A673 (cell line): Measurements from ENCODE around the gene HIGD1C. TPM values are rescaled to one million over a fixed set of nuclear protein-coding genes. Genes with fewer than 3 reads are reported as not detected.

Source experiments
- BruUV-seq: library from RNA; stranded (reverse); fragments of 400-500 nt; replicated peaks from 2 replicates; lab custom pipeline; 2021; lab: Mats Ljungman, UMichigan
- CTCF ChIA-PET: fragments of 300-600 bp; sonication (Branson Sonifier 250); formaldehyde crosslinking; loops from one replicate; lab custom pipeline; 2022; ENCODE audit warnings: antibody characterized with exemption; lab: Charles Lee
- POLR2A ChIA-PET: fragments of 300-600 bp; sonication (Branson Sonifier 250); formaldehyde crosslinking; loops from one replicate; lab custom pipeline; 2022; ENCODE audit warnings: antibody characterized with exemption; ENCODE audit not compliant: low non-redundant PET; lab: Charles Lee
- DNase-seq: peaks from one replicate; pipeline ENCODE4 v3.0.0-alpha.2; 2015; ENCODE audit warnings: low spot score
- H3K27ac ChIP-seq: fragments of 200-600 bp; sonication (generic); 2 replicates; pipeline ENCODE4 v1.5.1; 2016; ENCODE audit warnings: mixed run types, low read depth, mild to moderate bottlenecking, mixed read lengths, antibody characterized with exemption, low read length; ENCODE audit not compliant: poor library complexity, severe bottlenecking
- H3K27me3 ChIP-seq: fragments of 200-600 bp; sonication (generic); replicated peaks from 2 replicates; pipeline ENCODE4 v1.6.1; 2017; ENCODE audit warnings: mixed run types, low read depth, mild to moderate bottlenecking, mixed read lengths, antibody characterized with exemption, low read length; ENCODE audit not compliant: insufficient read depth, poor library complexity
- H3K36me3 ChIP-seq: fragments of 200-600 bp; sonication (generic); 2 replicates; pipeline ENCODE4 v1.6.1; 2016; ENCODE audit warnings: mixed run types, mild to moderate bottlenecking, mixed read lengths, antibody characterized with exemption, low read length; ENCODE audit not compliant: insufficient read depth, poor library complexity, severe bottlenecking
- H3K4me1 ChIP-seq: fragments of 200-600 bp; sonication (generic); 2 replicates; pipeline ENCODE4 v1.6.1; 2017; ENCODE audit warnings: mixed run types, mild to moderate bottlenecking, mixed read lengths, antibody characterized with exemption, low read length; ENCODE audit not compliant: insufficient read depth, poor library complexity, severe bottlenecking
- H3K4me3 ChIP-seq: fragments of 200-600 bp; sonication (generic); 2 replicates; pipeline ENCODE4 v1.5.1; 2016; ENCODE audit warnings: low read depth, mixed run types, mild to moderate bottlenecking, mixed read lengths, low read length; ENCODE audit not compliant: poor library complexity, severe bottlenecking
- H3K9me3 ChIP-seq: fragments of 200-600 bp; sonication (generic); 2 replicates; pipeline ENCODE4 v1.6.1; 2016; ENCODE audit warnings: mixed run types, low read depth, mild to moderate bottlenecking, mixed read lengths, antibody characterized with exemption, low read length; ENCODE audit not compliant: poor library complexity, severe bottlenecking
- EZH2 ChIP-seq: fragments of 200-600 bp; sonication (generic); IDR thresholded peaks from 2 replicates; pipeline ENCODE4 v1.6.1; 2017; ENCODE audit warnings: borderline replicate concordance, low read depth, mild to moderate bottlenecking, mixed read lengths, antibody characterized with exemption, low read length; ENCODE audit not compliant: poor library complexity, severe bottlenecking
- intact Hi-C: fragments of 100-400 bp; cut with micrococcal nuclease; formaldehyde crosslinking; loops from one replicate; pipeline ENCODE4 v1.10.0; 2022; ENCODE audit not compliant: unreplicated experiment
- total RNA-seq: library from RNA; stranded (reverse); gene quantifications from 2 replicates; pipeline ENCODE4 v1.2.3, GENCODE V29; 2021
- TF ChIP-seq, protein P1 (sequence below): fragments of 300-800, 200-600 bp; sonication (generic); conservative IDR thresholded peaks from 2 replicates; pipeline ENCODE4 v1.5.1; 2017; ENCODE audit warnings: low read depth, mild to moderate bottlenecking, antibody characterized with exemption, low read length, moderate library complexity, mixed read lengths

HIGD1C gene
- total RNA-seq, 1 experiment from 2014 or later = not detected

DNA sequence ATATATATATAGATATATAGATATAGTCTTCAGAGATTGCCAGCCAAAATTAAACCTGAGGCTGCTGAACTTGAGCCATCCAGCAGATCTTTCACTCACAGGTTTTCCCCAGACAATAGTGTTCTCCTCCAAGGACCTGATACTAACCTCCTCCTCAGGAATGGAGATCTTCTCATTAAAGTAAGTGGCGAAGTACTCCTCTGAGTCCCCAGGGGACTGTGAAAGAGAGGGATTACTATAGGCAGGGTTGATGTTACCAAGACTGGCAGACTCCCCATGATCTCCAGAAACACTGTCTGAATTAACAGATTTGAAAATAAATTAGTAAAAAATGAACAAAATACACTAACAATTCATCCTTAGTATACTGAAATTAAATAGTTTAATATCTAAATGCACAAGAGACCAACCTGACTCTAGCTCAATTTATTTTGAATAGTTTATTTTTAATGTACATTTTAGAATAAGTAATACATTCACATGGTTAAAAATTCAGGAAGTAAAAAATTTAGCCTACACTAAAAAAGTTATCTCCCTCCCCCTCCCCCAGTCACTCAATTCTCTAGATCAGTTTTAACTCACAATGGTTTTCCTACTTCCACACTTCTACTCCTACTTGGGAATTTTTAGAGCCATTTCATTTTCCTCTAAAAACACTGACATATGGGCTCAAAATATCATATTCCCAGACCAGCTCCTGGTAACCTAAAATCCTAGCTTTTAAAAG, 56.1 kb downstream of the HIGD1C start:
- peak; percentile 73 for DNase-seq
- no peak for TF ChIP-seq EZH2
- TF ChIP-seq, protein P1, sequence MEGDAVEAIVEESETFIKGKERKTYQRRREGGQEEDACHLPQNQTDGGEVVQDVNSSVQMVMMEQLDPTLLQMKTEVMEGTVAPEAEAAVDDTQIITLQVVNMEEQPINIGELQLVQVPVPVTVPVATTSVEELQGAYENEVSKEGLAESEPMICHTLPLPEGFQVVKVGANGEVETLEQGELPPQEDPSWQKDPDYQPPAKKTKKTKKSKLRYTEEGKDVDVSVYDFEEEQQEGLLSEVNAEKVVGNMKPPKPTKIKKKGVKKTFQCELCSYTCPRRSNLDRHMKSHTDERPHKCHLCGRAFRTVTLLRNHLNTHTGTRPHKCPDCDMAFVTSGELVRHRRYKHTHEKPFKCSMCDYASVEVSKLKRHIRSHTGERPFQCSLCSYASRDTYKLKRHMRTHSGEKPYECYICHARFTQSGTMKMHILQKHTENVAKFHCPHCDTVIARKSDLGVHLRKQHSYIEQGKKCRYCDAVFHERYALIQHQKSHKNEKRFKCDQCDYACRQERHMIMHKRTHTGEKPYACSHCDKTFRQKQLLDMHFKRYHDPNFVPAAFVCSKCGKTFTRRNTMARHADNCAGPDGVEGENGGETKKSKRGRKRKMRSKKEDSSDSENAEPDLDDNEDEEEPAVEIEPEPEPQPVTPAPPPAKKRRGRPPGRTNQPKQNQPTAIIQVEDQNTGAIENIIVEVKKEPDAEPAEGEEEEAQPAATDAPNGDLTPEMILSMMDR = no peak
- POLR2A ChIA-PET = no interaction called here
- H3K4me1 ChIP-seq = peaks cover 34% of the 10 kb centered on the region
- H3K9me3 ChIP-seq = no peaks in the 10 kb centered on the region
- CTCF ChIA-PET = no interaction called here
- H3K27ac ChIP-seq = no peak overlapping the region
- no peak overlapping the region for H3K4me3 ChIP-seq
- intact Hi-C loops = no loop called here
- H3K36me3 ChIP-seq = peaks cover 12% of the 10 kb centered on the region
- BruUV-seq = no TSS peak
- no peaks in the 10 kb centered on the region for H3K27me3 ChIP-seq

DNA sequence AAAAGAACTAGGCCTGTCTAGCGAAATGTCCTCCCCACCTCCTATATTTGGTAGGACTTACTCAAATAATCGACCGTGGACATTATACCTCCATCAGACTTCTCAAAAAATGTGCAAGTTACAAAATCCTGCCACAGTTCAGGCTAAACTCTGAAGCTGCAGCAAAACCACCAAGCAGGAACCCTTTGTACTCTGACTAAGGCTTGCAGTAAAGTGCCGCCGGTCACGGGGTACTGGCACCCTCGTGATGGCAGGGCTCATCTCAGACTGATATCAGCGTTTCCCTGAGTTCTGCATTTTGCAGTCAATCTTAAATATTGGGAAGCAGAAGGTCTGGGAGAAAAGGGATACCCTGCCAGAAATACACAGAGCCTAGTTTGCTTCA, 56.7 kb downstream of the HIGD1C start:
- peaks cover 12% of the 10 kb centered on the region for H3K36me3 ChIP-seq
- ChIA-PET POLR2A (no interaction called here), CTCF (no interaction called here)
- no peak overlapping the region for H3K4me3 ChIP-seq
- H3K4me1 ChIP-seq = peaks cover 34% of the 10 kb centered on the region
- H3K9me3 ChIP-seq = no peaks in the 10 kb centered on the region
- DNase-seq = no peak
- no peak overlapping the region for H3K27ac ChIP-seq
- TF ChIP-seq EZH2 = no peak
- TF ChIP-seq, protein P1 = no peak
- BruUV-seq = no TSS peak
- intact Hi-C loops = no loop called here
- no peaks in the 10 kb centered on the region for H3K27me3 ChIP-seq

DNA sequence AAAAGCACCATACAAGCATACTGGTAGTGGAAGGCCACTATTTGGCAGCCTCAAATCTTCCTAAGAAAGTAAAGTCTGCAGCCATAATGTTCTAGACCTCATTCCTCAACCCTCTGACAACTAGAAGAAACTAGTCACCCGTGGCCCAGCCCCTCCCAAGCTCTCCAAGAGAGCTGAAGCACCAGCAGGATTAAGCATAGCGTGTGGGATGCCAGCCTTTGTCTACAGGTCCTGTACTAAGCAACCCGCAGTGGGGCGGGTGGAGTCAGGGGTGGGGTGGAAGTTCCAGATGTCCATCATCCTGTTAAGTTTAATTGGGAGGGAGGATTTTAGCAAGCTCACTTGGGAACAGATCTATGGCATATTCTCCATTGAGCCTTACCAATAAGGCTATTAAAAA, 59.6 kb downstream of the HIGD1C start:
- TF ChIP-seq EZH2 = no peak
- TF ChIP-seq, protein P1 = no peak
- Histone ChIP-seq H3K36me3 (peaks cover 5% of the 10 kb centered on the region), H3K27me3 (no peaks in the 10 kb centered on the region), H3K9me3 (no peaks in the 10 kb centered on the region), H3K4me3 (no peak overlapping the region), H3K27ac (no peak overlapping the region), H3K4me1 (peaks cover 34% of the 10 kb centered on the region)
- CTCF ChIA-PET = interaction anchor here (0.7 kb wide), 1 partner anchor 187 kb away, joined by 8 read pairs; no protein-coding TSS in a partner anchor
- no TSS peak for BruUV-seq
- intact Hi-C loops = no loop called here
- POLR2A ChIA-PET = no interaction called here
- peak; percentile 66 for DNase-seq
